ENCODE results near the gene CCSER2.

GRCh38 chr10:84344526-84344925 lies 16.1 kb downstream of the CCSER2 start:
- TF ChIP-seq CSDC2 (CRISPR knock-in tag; IDR thresholded peaks at IDR 0.05) (no peak), CREB5 (CRISPR knock-in tag; IDR thresholded peaks at IDR 0.05; ENCODE audit: low read depth) (no peak), PATZ1 (CRISPR knock-in tag; IDR thresholded peaks at IDR 0.05; ENCODE audit: borderline replicate concordance) (no peak), ARNTL (CRISPR knock-in tag; IDR thresholded peaks at IDR 0.05; ENCODE audit: borderline replicate concordance, low read depth) (no peak), ZNF70 (CRISPR knock-in tag; IDR thresholded peaks at IDR 0.05) (no peak), TSHZ2 (CRISPR knock-in tag; IDR thresholded peaks at IDR 0.05) (no peak), ESRRG (CRISPR knock-in tag; IDR thresholded peaks at IDR 0.05) (no peak), CSRNP3 (CRISPR knock-in tag; IDR thresholded peaks at IDR 0.05) (no peak), GLIS3 (CRISPR knock-in tag; IDR thresholded peaks at IDR 0.05) (no peak), ZFP30 (CRISPR knock-in tag; IDR thresholded peaks at IDR 0.05) (no peak), OSR1 (CRISPR knock-in tag; IDR thresholded peaks at IDR 0.05) (no peak), ZNF565 (CRISPR knock-in tag; conservative IDR thresholded peaks at IDR 0.05; ENCODE audit: low read depth) (no peak), ZFP3 (CRISPR knock-in tag; IDR thresholded peaks at IDR 0.05) (no peak), SNAI2 (CRISPR knock-in tag; IDR thresholded peaks at IDR 0.05) (no peak)

Data from SK-N-SH treated with all-trans-retinoic acid at 6 μM for 48 hours (cell line).